HEK293 (cell line): ENCODE results near the gene IGF1R.

Source experiments
- CTCF ChIA-PET: fragments of 350-600 bp; formaldehyde crosslinking; extraction: SDS; loops from one replicate; lab custom pipeline; 2021; ENCODE audit warnings: antibody characterized with exemption; lab: Yijun Ruan, JAX
- POLR2A ChIA-PET: fragments of 300-600 bp; formaldehyde crosslinking; extraction: SDS; loops from one replicate; lab custom pipeline; 2020; ENCODE audit warnings: antibody characterized with exemption, inconsistent platforms; lab: Yijun Ruan, JAX
- H3K27ac ChIP-seq: fragments of 200-500 bp; sonication (Bioruptor generic); 2 replicates; pipeline ENCODE4 v1.5.1; 2014; ENCODE audit warnings: low read depth, low read length, control low read depth, inconsistent platforms; ENCODE audit errors: extremely low read depth
- H3K36me3 ChIP-seq, 2 experiments: fragments of 200-500 bp in 1 of 2; sonication (Bioruptor generic) in 1 of 2; 1 replicate in 1 of 2; 2 replicates in 1 of 2; pipeline ENCODE4 v1.5.1; 2014 to 2017; ENCODE audit warnings: inconsistent platforms in 2 of 2, low read length in 2 of 2; ENCODE audit not compliant: control insufficient read depth in 2 of 2, insufficient read depth in 1 of 2
- H3K4me1 ChIP-seq: fragments of 200-500 bp; sonication (Bioruptor generic); 2 replicates; pipeline ENCODE4 v1.5.1; 2014; ENCODE audit warnings: mild to moderate bottlenecking, low read length, inconsistent platforms; ENCODE audit not compliant: control insufficient read depth, insufficient read depth
- H3K4me3 ChIP-seq: 2 replicates; pipeline ENCODE4 v1.5.1; 2011; ENCODE audit warnings: low read depth, mild to moderate bottlenecking, control low read depth, low read length, moderate library complexity
- H3K9me3 ChIP-seq: fragments of 200-500 bp; sonication (Bioruptor generic); 2 replicates; pipeline ENCODE4 v1.5.1; 2014; ENCODE audit warnings: low read depth, low read length, inconsistent platforms; ENCODE audit not compliant: control insufficient read depth, insufficient read depth
- GLI2 ChIP-seq: fragments of 450-650 bp; formaldehyde crosslinking; IDR thresholded peaks from 2 replicates; pipeline ENCODE4; 2017; ENCODE audit warnings: missing biosample characterization, missing genetic modification characterization, low read depth, borderline replicate concordance
- GLIS1 ChIP-seq: fragments of 450-650 bp; formaldehyde crosslinking; IDR thresholded peaks from 2 replicates; pipeline ENCODE4 v1.5.1; 2016; ENCODE audit warnings: missing biosample characterization, missing genetic modification characterization
- GLIS2 ChIP-seq: fragments of 450-650 bp; formaldehyde crosslinking; IDR thresholded peaks from 2 replicates; pipeline ENCODE4 v1.5.1; 2016; ENCODE audit warnings: missing biosample characterization, missing genetic modification characterization
- PRDM2 ChIP-seq: fragments of 450-650 bp; formaldehyde crosslinking; IDR thresholded peaks from 2 replicates; pipeline ENCODE4 v1.5.1; 2016; ENCODE audit warnings: missing biosample characterization, missing genetic modification characterization, borderline replicate concordance
- SP2 ChIP-seq: fragments of 450-650 bp; formaldehyde crosslinking; IDR thresholded peaks from 2 replicates; pipeline ENCODE4 v1.5.1; 2016; ENCODE audit warnings: missing biosample characterization, missing genetic modification characterization
- ZBTB17 ChIP-seq: fragments of 450-650 bp; formaldehyde crosslinking; IDR thresholded peaks from 2 replicates; pipeline ENCODE4 v1.5.1; 2016; ENCODE audit warnings: missing biosample characterization, missing genetic modification characterization
- ZBTB8A ChIP-seq: fragments of 450-650 bp; formaldehyde crosslinking; IDR thresholded peaks from 2 replicates; pipeline ENCODE4 v1.5.1; 2016; ENCODE audit warnings: missing biosample characterization, missing genetic modification characterization
- ZNF16 ChIP-seq: fragments of 450-650 bp; formaldehyde crosslinking; IDR thresholded peaks from 2 replicates; pipeline ENCODE4 v1.5.1; 2016; ENCODE audit warnings: low read depth, missing biosample characterization, missing genetic modification characterization
- ZNF2 ChIP-seq: fragments of 450-650 bp; formaldehyde crosslinking; IDR thresholded peaks from 2 replicates; pipeline ENCODE4 v1.5.1; 2016; ENCODE audit warnings: missing biosample characterization, missing genetic modification characterization
- ZNF23 ChIP-seq: fragments of 450-650 bp; formaldehyde crosslinking; IDR thresholded peaks from 2 replicates; pipeline ENCODE4 v1.5.1; 2016; ENCODE audit warnings: missing biosample characterization, missing genetic modification characterization, borderline replicate concordance
- ZNF239 ChIP-seq: fragments of 450-650 bp; formaldehyde crosslinking; IDR thresholded peaks from 2 replicates; pipeline ENCODE4 v1.5.1; 2016; ENCODE audit warnings: missing biosample characterization, missing genetic modification characterization
- ZNF274 ChIP-seq, 2 experiments: fragments of 200-500 bp in 1 of 2; fragments of 450-650 bp in 1 of 2; sonication (Bioruptor generic) in 1 of 2; formaldehyde crosslinking in 1 of 2; IDR thresholded peaks; 2 replicates each; pipeline versions ENCODE4 v1.5.1 to v1.6.1; 2014 to 2016; ENCODE audit warnings: borderline replicate concordance in 1 of 2, inconsistent platforms in 1 of 2, low read length in 1 of 2, missing biosample characterization in 1 of 2, missing genetic modification characterization in 1 of 2
- ZNF354C ChIP-seq: fragments of 450-650 bp; formaldehyde crosslinking; IDR thresholded peaks from 2 replicates; pipeline ENCODE4 v1.5.1; 2016; ENCODE audit warnings: missing biosample characterization, missing genetic modification characterization, low read depth, borderline replicate concordance
- ZNF366 ChIP-seq: fragments of 450-650 bp; formaldehyde crosslinking; conservative IDR thresholded peaks from 2 replicates; pipeline ENCODE4 v1.5.1; 2016; ENCODE audit warnings: missing biosample characterization, missing genetic modification characterization
- ZNF555 ChIP-seq: fragments of 450-650 bp; formaldehyde crosslinking; conservative IDR thresholded peaks from 2 replicates; pipeline ENCODE4 v1.5.1; 2017; ENCODE audit warnings: missing biosample characterization, mild to moderate bottlenecking, missing genetic modification characterization, inconsistent platforms
- ZNF645 ChIP-seq: fragments of 450-650 bp; formaldehyde crosslinking; IDR thresholded peaks from 2 replicates; pipeline ENCODE4; 2016; ENCODE audit warnings: missing biosample characterization, missing genetic modification characterization
- ZNF768 ChIP-seq: fragments of 450-650 bp; formaldehyde crosslinking; IDR thresholded peaks from 2 replicates; pipeline ENCODE4 v1.5.1; 2018; ENCODE audit warnings: missing biosample characterization, mild to moderate bottlenecking, missing genetic modification characterization

Gene IGF1R

GRCh38 chr15:98769867-98770266 lies 121.5 kb downstream of the IGF1R start:
- peaks cover 22% of the 10 kb centered on the region for H3K4me1 ChIP-seq
- no peaks in the 10 kb centered on the region for H3K9me3 ChIP-seq
- no peaks in the 10 kb centered on the region for H3K36me3 ChIP-seq
- POLR2A ChIA-PET = interaction anchor here (0.5 kb wide), 1 partner anchor 1000 kb away, joined by 8 read pairs; no protein-coding TSS in a partner anchor
- H3K27ac ChIP-seq = no peak overlapping the region
- TF ChIP-seq ZNF23 (tag by site-specific recombination) = no peak
- no peak for TF ChIP-seq ZBTB17
- TF ChIP-seq GLIS2 (tag by site-specific recombination) = no peak
- TF ChIP-seq ZNF768 (tag by site-specific recombination) = no peak
- TF ChIP-seq SP2 (tag by site-specific recombination) = no peak
- TF ChIP-seq PRDM2 (tag by site-specific recombination) = no peak
- no peak for TF ChIP-seq ZNF239 (tag by site-specific recombination)
- no peak for TF ChIP-seq ZBTB8A (tag by site-specific recombination)
- no peak for TF ChIP-seq ZNF555 (tag by site-specific recombination)
- TF ChIP-seq GLI2 (tag by site-specific recombination) = no peak
- TF ChIP-seq ZNF16 = no peak
- TF ChIP-seq ZNF2 (tag by site-specific recombination) = no peak
- no peak for TF ChIP-seq ZNF645 (tag by site-specific recombination)
- no peak for TF ChIP-seq ZNF354C (tag by site-specific recombination)
- TF ChIP-seq, all 188 proteins: peak for 0
- CTCF ChIA-PET = interaction anchor here (0.6 to 3.4 kb wide), 6 partner anchors 8 to 134 kb away, joined by 3 to 26 read pairs (median 4); no protein-coding TSS in a partner anchor
- H3K4me3 ChIP-seq = no peak overlapping the region

- ChIA-PET POLR2A (no interaction called here), CTCF (interaction anchor here (0.9 to 3.4 kb wide), 4 partner anchors 9 to 79 kb away, joined by 4 to 26 read pairs (median 6); no protein-coding TSS in a partner anchor)
- peaks cover 32% of the 10 kb centered on the region for H3K4me1 ChIP-seq
- H3K36me3 ChIP-seq = no peaks in the 10 kb centered on the region
- TF ChIP-seq GLIS1 (peak; percentile 84), ZNF366 (tag by site-specific recombination) (peak; percentile 87), ZNF274 (IDR thresholded peaks at IDR 0.05; ENCODE audit: low read length) (no peak), ZNF274 (tag by site-specific recombination; IDR thresholded peaks at IDR 0.05; ENCODE audit: borderline replicate concordance) (no peak)
- no peaks in the 10 kb centered on the region for H3K9me3 ChIP-seq
- H3K4me3 ChIP-seq = no peak overlapping the region
- H3K27ac ChIP-seq = no peak overlapping the region
Measured at GRCh38 chr15:98770984-98771383, 122.6 kb downstream of the IGF1R start.
